ENCODE results near the gene NUF2. TPM values are rescaled to one million over a fixed set of nuclear protein-coding genes. Genes with fewer than 3 reads are reported as not detected.

NUF2 gene
- polyA plus RNA-seq, 3 donors, result 0.12 to 0.37 TPM; not detected in 1

DNA sequence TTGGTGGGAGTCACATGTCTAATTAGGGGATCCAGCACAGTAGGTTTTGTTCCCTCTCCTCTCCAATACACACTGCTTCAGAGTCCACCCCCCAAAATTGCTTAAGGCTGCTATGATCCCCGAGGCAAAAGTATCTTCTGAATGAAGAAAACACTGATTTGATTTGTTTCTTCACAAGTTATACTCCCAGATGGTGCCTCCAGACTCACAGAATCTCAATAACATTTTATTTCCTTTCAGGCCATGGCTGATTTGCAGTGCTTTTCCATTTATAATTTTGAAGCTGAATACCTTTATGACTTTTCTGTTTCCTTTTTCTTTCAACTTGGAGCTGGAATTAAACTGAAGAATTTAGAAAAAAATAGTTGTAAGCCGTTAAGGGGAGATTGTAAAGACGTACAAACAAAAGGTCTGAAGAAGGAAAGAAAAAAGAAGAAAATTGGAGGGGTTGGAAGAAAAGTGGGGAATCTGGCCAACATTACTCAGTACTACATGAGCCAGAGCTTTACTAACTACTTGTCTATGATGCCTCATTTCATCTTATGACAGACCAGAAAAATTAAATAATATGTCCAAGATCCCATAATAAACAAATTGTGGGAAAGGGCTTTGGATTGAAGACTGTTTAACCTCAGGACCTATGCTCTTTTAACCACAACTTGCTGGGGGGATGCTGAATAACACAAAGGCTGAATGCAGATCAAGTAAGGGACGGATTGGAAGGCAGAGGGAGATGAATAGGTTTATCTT, 75.9 kb downstream of the NUF2 start:
- Mint-ChIP-seq H3K27ac (no peak overlapping the region), H3K9me3 (peaks cover 0 to 4% (median 0%) of the 10 kb centered on the region in 7 donors), H3K4me1 (no peaks in the 10 kb centered on the region), H3K27me3 (ENCODE audit: low read depth in 3 of 3) (peaks cover 0 to 4% (median 1%) of the 10 kb centered on the region in 3 donors), H3K36me3 (no peaks in the 10 kb centered on the region), H3K4me3 (no peak overlapping the region)
- Histone ChIP-seq H3K27ac (ENCODE audit: low read depth in 1 of 2, low read length in 2 of 2) (no peak overlapping the region), H3K9me3 (replicated peaks in 1 of 2; ENCODE audit: control insufficient read depth in 1 of 2, insufficient read depth in 1 of 2, low read length in 2 of 2) (no peaks in the 10 kb centered on the region), H4K20me1 (ENCODE audit: insufficient read depth, low read length) (no peaks in the 10 kb centered on the region), H3K27me3 (ENCODE audit: control insufficient read depth in 2 of 2, insufficient read depth in 2 of 2, low read length in 2 of 2) (no peaks in the 10 kb centered on the region), H3K4me3 (replicated peaks in 1 of 3; ENCODE audit: low read depth in 2 of 3, low read length in 3 of 3) (no peak overlapping the region), H3K79me2 (ENCODE audit: insufficient read depth, low read length) (no peaks in the 10 kb centered on the region), H3K4me2 (replicated peaks; ENCODE audit: extremely low read depth, low read length, poor library complexity, severe bottlenecking) (no peak overlapping the region), H3K36me3 (replicated peaks in 1 of 2; ENCODE audit: control insufficient read depth in 1 of 2, insufficient read depth in 2 of 2, low read length in 2 of 2) (no peaks in the 10 kb centered on the region), H3K4me1 (ENCODE audit: control insufficient read depth in 1 of 2, insufficient read depth in 2 of 2, low read length in 2 of 2) (no peaks in the 10 kb centered on the region), H3K9ac (ENCODE audit: insufficient read depth, low read length, poor library complexity, severe bottlenecking) (no peak overlapping the region), H2AFZ (ENCODE audit: insufficient read depth, low read depth, low read length, poor library complexity, severe bottlenecking) (no peak overlapping the region)
- no peak for DNase-seq
- TF ChIP-seq, protein P1, sequence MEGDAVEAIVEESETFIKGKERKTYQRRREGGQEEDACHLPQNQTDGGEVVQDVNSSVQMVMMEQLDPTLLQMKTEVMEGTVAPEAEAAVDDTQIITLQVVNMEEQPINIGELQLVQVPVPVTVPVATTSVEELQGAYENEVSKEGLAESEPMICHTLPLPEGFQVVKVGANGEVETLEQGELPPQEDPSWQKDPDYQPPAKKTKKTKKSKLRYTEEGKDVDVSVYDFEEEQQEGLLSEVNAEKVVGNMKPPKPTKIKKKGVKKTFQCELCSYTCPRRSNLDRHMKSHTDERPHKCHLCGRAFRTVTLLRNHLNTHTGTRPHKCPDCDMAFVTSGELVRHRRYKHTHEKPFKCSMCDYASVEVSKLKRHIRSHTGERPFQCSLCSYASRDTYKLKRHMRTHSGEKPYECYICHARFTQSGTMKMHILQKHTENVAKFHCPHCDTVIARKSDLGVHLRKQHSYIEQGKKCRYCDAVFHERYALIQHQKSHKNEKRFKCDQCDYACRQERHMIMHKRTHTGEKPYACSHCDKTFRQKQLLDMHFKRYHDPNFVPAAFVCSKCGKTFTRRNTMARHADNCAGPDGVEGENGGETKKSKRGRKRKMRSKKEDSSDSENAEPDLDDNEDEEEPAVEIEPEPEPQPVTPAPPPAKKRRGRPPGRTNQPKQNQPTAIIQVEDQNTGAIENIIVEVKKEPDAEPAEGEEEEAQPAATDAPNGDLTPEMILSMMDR (IDR thresholded peaks at IDR 0.05), result no peak
- intact Hi-C loops (cut with micrococcal nuclease), result no loop called here
- WGBS (ENCODE audit: insufficient coverage), result 78% methylated on average over 2 of the region's 4 CpGs

GRCh38 chr1:163399001-163399400, 77.2 kb downstream of the NUF2 start:
- Histone ChIP-seq H3K27ac (ENCODE audit: low read depth in 1 of 2, low read length in 2 of 2) (no peak overlapping the region), H3K36me3 (replicated peaks in 1 of 2; ENCODE audit: control insufficient read depth in 1 of 2, insufficient read depth in 2 of 2, low read length in 2 of 2) (no peaks in the 10 kb centered on the region), H3K4me3 (replicated peaks in 1 of 3; ENCODE audit: low read depth in 2 of 3, low read length in 3 of 3) (no peak overlapping the region), H2AFZ (ENCODE audit: insufficient read depth, low read depth, low read length, poor library complexity, severe bottlenecking) (no peak overlapping the region), H4K20me1 (ENCODE audit: insufficient read depth, low read length) (no peaks in the 10 kb centered on the region), H3K4me2 (replicated peaks; ENCODE audit: extremely low read depth, low read length, poor library complexity, severe bottlenecking) (no peak overlapping the region), H3K9me3 (replicated peaks in 1 of 2; ENCODE audit: control insufficient read depth in 1 of 2, insufficient read depth in 1 of 2, low read length in 2 of 2) (no peaks in the 10 kb centered on the region), H3K79me2 (ENCODE audit: insufficient read depth, low read length) (no peaks in the 10 kb centered on the region), H3K9ac (ENCODE audit: insufficient read depth, low read length, poor library complexity, severe bottlenecking) (no peak overlapping the region), H3K27me3 (ENCODE audit: control insufficient read depth in 2 of 2, insufficient read depth in 2 of 2, low read length in 2 of 2) (no peaks in the 10 kb centered on the region), H3K4me1 (ENCODE audit: control insufficient read depth in 1 of 2, insufficient read depth in 2 of 2, low read length in 2 of 2) (no peaks in the 10 kb centered on the region)
- TF ChIP-seq, protein P1 (IDR thresholded peaks at IDR 0.05), result no peak
- WGBS (ENCODE audit: insufficient coverage), result 82% methylated on average over 5 of the region's 5 CpGs
- H3K27me3 Mint-ChIP-seq (ENCODE audit: low read depth in 3 of 3), result peaks cover 0 to 5% (median 1%) of the 10 kb centered on the region in 3 donors
- intact Hi-C loops (cut with micrococcal nuclease), result no loop called here
- peaks cover 0 to 2% (median 0%) of the 10 kb centered on the region in 7 donors for H3K9me3 Mint-ChIP-seq
- H3K27ac Mint-ChIP-seq, result no peak overlapping the region
- H3K36me3 Mint-ChIP-seq, result no peaks in the 10 kb centered on the region
- H3K4me1 Mint-ChIP-seq, result no peaks in the 10 kb centered on the region
- DNase-seq, result no peak
- H3K4me3 Mint-ChIP-seq, result no peak overlapping the region
